HEK293 (cell line): ENCODE measurements around the gene MRGPRX3.

Source experiments
- CTCF ChIA-PET: fragments of 350-600 bp; formaldehyde crosslinking; extraction: SDS; loops from one replicate; lab custom pipeline; 2021; ENCODE audit warnings: antibody characterized with exemption; lab: Yijun Ruan, JAX
- POLR2A ChIA-PET: fragments of 300-600 bp; formaldehyde crosslinking; extraction: SDS; loops from one replicate; lab custom pipeline; 2020; ENCODE audit warnings: antibody characterized with exemption, inconsistent platforms; lab: Yijun Ruan, JAX
- H3K27ac ChIP-seq: fragments of 200-500 bp; sonication (Bioruptor generic); 2 replicates; pipeline ENCODE4 v1.5.1; 2014; ENCODE audit warnings: low read depth, low read length, control low read depth, inconsistent platforms; ENCODE audit errors: extremely low read depth
- H3K36me3 ChIP-seq, 2 experiments: fragments of 200-500 bp in 1 of 2; sonication (Bioruptor generic) in 1 of 2; 1 replicate in 1 of 2; 2 replicates in 1 of 2; pipeline ENCODE4 v1.5.1; 2014 to 2017; ENCODE audit warnings: inconsistent platforms in 2 of 2, low read length in 2 of 2; ENCODE audit not compliant: control insufficient read depth in 2 of 2, insufficient read depth in 1 of 2
- H3K4me1 ChIP-seq: fragments of 200-500 bp; sonication (Bioruptor generic); 2 replicates; pipeline ENCODE4 v1.5.1; 2014; ENCODE audit warnings: mild to moderate bottlenecking, low read length, inconsistent platforms; ENCODE audit not compliant: control insufficient read depth, insufficient read depth
- H3K4me3 ChIP-seq: 2 replicates; pipeline ENCODE4 v1.5.1; 2011; ENCODE audit warnings: low read depth, mild to moderate bottlenecking, control low read depth, low read length, moderate library complexity
- H3K9me3 ChIP-seq: fragments of 200-500 bp; sonication (Bioruptor generic); 2 replicates; pipeline ENCODE4 v1.5.1; 2014; ENCODE audit warnings: low read depth, low read length, inconsistent platforms; ENCODE audit not compliant: control insufficient read depth, insufficient read depth
- BCL11A ChIP-seq: fragments of 450-650 bp; formaldehyde crosslinking; IDR thresholded peaks from 2 replicates; pipeline ENCODE4 v1.5.1; 2016; ENCODE audit warnings: low read depth, missing biosample characterization, missing genetic modification characterization
- GLI4 ChIP-seq: fragments of 450-650 bp; formaldehyde crosslinking; IDR thresholded peaks from 2 replicates; pipeline ENCODE4 v1.5.1; 2016; ENCODE audit warnings: missing biosample characterization, missing genetic modification characterization
- MEIS1 ChIP-seq: sonication (generic); formaldehyde crosslinking; IDR thresholded peaks from 2 replicates; pipeline ENCODE4 v1.8.1; 2022; ENCODE audit warnings: missing genetic modification reagents, mild to moderate bottlenecking, borderline replicate concordance
- OVOL3 ChIP-seq: fragments of 450-650 bp; formaldehyde crosslinking; IDR thresholded peaks from 2 replicates; pipeline ENCODE4 v1.5.1; 2016; ENCODE audit warnings: missing biosample characterization, missing genetic modification characterization
- RBAK ChIP-seq: fragments of 450-650 bp; formaldehyde crosslinking; IDR thresholded peaks from 2 replicates; pipeline ENCODE4 v1.5.1; 2016; ENCODE audit warnings: missing biosample characterization, missing genetic modification characterization
- SETDB1 ChIP-seq: IDR thresholded peaks from one replicate; pipeline ENCODE4 v1.6.1; 2017; ENCODE audit warnings: mild to moderate bottlenecking, low read length, moderate library complexity, mixed read lengths; ENCODE audit not compliant: insufficient read length
- SP3 ChIP-seq: fragments of 450-650 bp; formaldehyde crosslinking; IDR thresholded peaks from 2 replicates; pipeline ENCODE4 v1.5.1; 2016; ENCODE audit warnings: missing biosample characterization, missing genetic modification characterization
- TCF7L2 ChIP-seq: IDR thresholded peaks from 2 replicates; pipeline ENCODE4 v1.6.1; 2011; ENCODE audit warnings: low read depth, mild to moderate bottlenecking, inconsistent platforms, low read length, moderate library complexity, borderline replicate concordance
- ZBTB8A ChIP-seq: fragments of 450-650 bp; formaldehyde crosslinking; IDR thresholded peaks from 2 replicates; pipeline ENCODE4 v1.5.1; 2016; ENCODE audit warnings: missing biosample characterization, missing genetic modification characterization
- ZFP69B ChIP-seq: fragments of 450-650 bp; formaldehyde crosslinking; IDR thresholded peaks from 2 replicates; pipeline ENCODE4 v1.5.1; 2016; ENCODE audit warnings: missing biosample characterization, missing genetic modification characterization
- ZNF133 ChIP-seq: fragments of 450-650 bp; formaldehyde crosslinking; IDR thresholded peaks from 2 replicates; pipeline ENCODE4 v1.5.1; 2016; ENCODE audit warnings: missing biosample characterization, missing genetic modification characterization
- ZNF146 ChIP-seq: fragments of 450-650 bp; formaldehyde crosslinking; IDR thresholded peaks from 2 replicates; pipeline ENCODE4 v1.5.1; 2016; ENCODE audit warnings: missing biosample characterization, missing genetic modification characterization
- ZNF155 ChIP-seq: fragments of 450-650 bp; formaldehyde crosslinking; IDR thresholded peaks from 2 replicates; pipeline ENCODE4 v1.5.1; 2016; ENCODE audit warnings: missing biosample characterization, missing genetic modification characterization
- ZNF16 ChIP-seq: fragments of 450-650 bp; formaldehyde crosslinking; IDR thresholded peaks from 2 replicates; pipeline ENCODE4 v1.5.1; 2016; ENCODE audit warnings: low read depth, missing biosample characterization, missing genetic modification characterization
- ZNF239 ChIP-seq: fragments of 450-650 bp; formaldehyde crosslinking; IDR thresholded peaks from 2 replicates; pipeline ENCODE4 v1.5.1; 2016; ENCODE audit warnings: missing biosample characterization, missing genetic modification characterization
- ZNF341 ChIP-seq: fragments of 450-650 bp; formaldehyde crosslinking; IDR thresholded peaks from 2 replicates; pipeline ENCODE4; 2016; ENCODE audit warnings: low read depth, missing biosample characterization, missing genetic modification characterization
- ZNF404 ChIP-seq: fragments of 450-650 bp; formaldehyde crosslinking; IDR thresholded peaks from 2 replicates; pipeline ENCODE4 v1.5.1; 2017; ENCODE audit warnings: missing biosample characterization, missing genetic modification characterization
- ZNF530 ChIP-seq: fragments of 450-650 bp; formaldehyde crosslinking; IDR thresholded peaks from 2 replicates; pipeline ENCODE4 v1.5.1; 2016; ENCODE audit warnings: low read depth, missing biosample characterization, missing genetic modification characterization
- ZNF596 ChIP-seq: fragments of 450-650 bp; IDR thresholded peaks from 2 replicates; pipeline ENCODE4 v1.5.0; 2018; ENCODE audit warnings: missing biosample characterization, mild to moderate bottlenecking, missing genetic modification characterization, moderate library complexity
- ZNF626 ChIP-seq: fragments of 450-650 bp; sonication (Bioruptor Pico); formaldehyde crosslinking; IDR thresholded peaks from 2 replicates; pipeline ENCODE4 v1.5.1; 2018; ENCODE audit warnings: missing biosample characterization, missing genetic modification characterization, inconsistent platforms
- ZSCAN16 ChIP-seq: fragments of 450-650 bp; formaldehyde crosslinking; IDR thresholded peaks from 2 replicates; pipeline ENCODE4 v1.5.1; 2016; ENCODE audit warnings: missing biosample characterization, missing genetic modification characterization
- TF ChIP-seq, protein P1 (sequence below): fragments of 450-650 bp; formaldehyde crosslinking; IDR thresholded peaks from 2 replicates; pipeline ENCODE4 v1.5.1; 2016; ENCODE audit warnings: missing biosample characterization, missing genetic modification characterization
- TF ChIP-seq, protein P2 (sequence below): fragments of 450-650 bp; formaldehyde crosslinking; IDR thresholded peaks from 2 replicates; pipeline ENCODE4 v1.5.1; 2016; ENCODE audit warnings: missing biosample characterization, missing genetic modification characterization
- TF ChIP-seq, protein P3 (sequence below): fragments of 450-650 bp; formaldehyde crosslinking; IDR thresholded peaks from 2 replicates; pipeline ENCODE4 v1.5.1; 2016; ENCODE audit warnings: missing biosample characterization, missing genetic modification characterization
- TF ChIP-seq, protein P4 (sequence below): fragments of 450-650 bp; formaldehyde crosslinking; IDR thresholded peaks from 2 replicates; pipeline ENCODE4 v1.5.1; 2016; ENCODE audit warnings: missing biosample characterization, missing genetic modification characterization
- TF ChIP-seq, protein P5 (sequence below): fragments of 450-650 bp; formaldehyde crosslinking; IDR thresholded peaks from 2 replicates; pipeline ENCODE4 v1.5.0; 2017; ENCODE audit warnings: missing biosample characterization, missing genetic modification characterization, borderline replicate concordance

The MRGPRX3 gene

DNA sequence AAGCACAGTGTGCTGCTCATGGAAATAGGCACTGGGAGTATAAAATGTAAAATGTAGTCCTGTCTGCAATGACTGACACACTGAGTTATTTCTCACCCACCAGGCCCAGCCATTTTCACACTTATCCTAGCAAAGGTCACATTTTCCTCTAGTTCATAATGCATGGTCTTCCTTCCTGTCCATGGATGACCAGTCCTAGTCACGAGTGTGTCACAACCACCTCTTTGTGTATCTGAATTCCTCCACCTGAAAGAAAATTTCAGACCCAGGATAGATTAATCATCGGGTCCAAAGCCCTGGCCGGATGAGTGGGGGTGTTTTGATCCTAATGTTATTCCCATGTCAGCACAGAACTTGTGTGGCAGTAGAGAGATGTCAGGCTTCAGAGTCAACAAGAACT is 40.3 kb downstream of the MRGPRX3 start, which contains the start of gene MRGPRX4 (continued):
- TF ChIP-seq, protein P1, sequence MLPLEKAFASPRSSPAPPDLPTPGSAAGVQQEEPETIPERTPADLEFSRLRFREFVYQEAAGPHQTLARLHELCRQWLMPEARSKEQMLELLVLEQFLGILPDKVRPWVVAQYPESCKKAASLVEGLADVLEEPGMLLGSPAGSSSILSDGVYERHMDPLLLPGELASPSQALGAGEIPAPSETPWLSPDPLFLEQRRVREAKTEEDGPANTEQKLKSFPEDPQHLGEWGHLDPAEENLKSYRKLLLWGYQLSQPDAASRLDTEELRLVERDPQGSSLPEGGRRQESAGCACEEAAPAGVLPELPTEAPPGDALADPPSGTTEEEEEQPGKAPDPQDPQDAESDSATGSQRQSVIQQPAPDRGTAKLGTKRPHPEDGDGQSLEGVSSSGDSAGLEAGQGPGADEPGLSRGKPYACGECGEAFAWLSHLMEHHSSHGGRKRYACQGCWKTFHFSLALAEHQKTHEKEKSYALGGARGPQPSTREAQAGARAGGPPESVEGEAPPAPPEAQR (tag by site-specific recombination), result no peak
- no peak for TF ChIP-seq ZBTB8A
- no peak for TF ChIP-seq ZNF239 (tag by site-specific recombination)
- TF ChIP-seq, protein P2, sequence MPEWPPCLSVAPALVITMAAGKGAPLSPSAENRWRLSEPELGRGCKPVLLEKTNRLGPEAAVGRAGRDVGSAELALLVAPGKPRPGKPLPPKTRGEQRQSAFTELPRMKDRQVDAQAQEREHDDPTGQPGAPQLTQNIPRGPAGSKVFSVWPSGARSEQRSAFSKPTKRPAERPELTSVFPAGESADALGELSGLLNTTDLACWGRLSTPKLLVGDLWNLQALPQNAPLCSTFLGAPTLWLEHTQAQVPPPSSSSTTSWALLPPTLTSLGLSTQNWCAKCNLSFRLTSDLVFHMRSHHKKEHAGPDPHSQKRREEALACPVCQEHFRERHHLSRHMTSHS (tag by site-specific recombination), result no peak
- TF ChIP-seq RBAK (tag by site-specific recombination), result no peak
- TF ChIP-seq, protein P3, sequence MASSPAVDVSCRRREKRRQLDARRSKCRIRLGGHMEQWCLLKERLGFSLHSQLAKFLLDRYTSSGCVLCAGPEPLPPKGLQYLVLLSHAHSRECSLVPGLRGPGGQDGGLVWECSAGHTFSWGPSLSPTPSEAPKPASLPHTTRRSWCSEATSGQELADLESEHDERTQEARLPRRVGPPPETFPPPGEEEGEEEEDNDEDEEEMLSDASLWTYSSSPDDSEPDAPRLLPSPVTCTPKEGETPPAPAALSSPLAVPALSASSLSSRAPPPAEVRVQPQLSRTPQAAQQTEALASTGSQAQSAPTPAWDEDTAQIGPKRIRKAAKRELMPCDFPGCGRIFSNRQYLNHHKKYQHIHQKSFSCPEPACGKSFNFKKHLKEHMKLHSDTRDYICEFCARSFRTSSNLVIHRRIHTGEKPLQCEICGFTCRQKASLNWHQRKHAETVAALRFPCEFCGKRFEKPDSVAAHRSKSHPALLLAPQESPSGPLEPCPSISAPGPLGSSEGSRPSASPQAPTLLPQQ (tag by site-specific recombination), result no peak

DNA sequence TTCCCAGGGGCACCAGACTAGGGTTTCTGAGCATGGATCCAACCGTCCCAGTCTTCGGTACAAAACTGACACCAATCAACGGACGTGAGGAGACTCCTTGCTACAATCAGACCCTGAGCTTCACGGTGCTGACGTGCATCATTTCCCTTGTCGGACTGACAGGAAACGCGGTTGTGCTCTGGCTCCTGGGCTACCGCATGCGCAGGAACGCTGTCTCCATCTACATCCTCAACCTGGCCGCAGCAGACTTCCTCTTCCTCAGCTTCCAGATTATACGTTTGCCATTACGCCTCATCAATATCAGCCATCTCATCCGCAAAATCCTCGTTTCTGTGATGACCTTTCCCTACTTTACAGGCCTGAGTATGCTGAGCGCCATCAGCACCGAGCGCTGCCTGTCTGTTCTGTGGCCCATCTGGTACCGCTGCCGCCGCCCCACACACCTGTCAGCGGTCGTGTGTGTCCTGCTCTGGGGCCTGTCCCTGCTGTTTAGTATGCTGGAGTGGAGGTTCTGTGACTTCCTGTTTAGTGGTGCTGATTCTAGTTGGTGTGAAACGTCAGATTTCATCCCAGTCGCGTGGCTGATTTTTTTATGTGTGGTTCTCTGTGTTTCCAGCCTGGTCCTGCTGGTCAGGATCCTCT is 41.0 kb downstream of the MRGPRX3 start:
- Histone ChIP-seq H3K9me3 (no peaks in the 10 kb centered on the region), H3K4me1 (no peaks in the 10 kb centered on the region), H3K36me3 (no peaks in the 10 kb centered on the region), H3K27ac (no peak overlapping the region), H3K4me3 (no peak overlapping the region)
- ChIA-PET CTCF (interaction anchor here (1.0 kb wide), 1 partner anchor 158 kb away, joined by 3 read pairs; no protein-coding TSS in a partner anchor), POLR2A (no interaction called here)
- TF ChIP-seq OVOL3 (tag by site-specific recombination) (no peak), ZNF341 (tag by site-specific recombination) (no peak), SP3 (tag by site-specific recombination) (no peak), ZNF146 (tag by site-specific recombination) (no peak), ZNF133 (tag by site-specific recombination) (no peak), MEIS1 (no peak), ZNF16 (tag by site-specific recombination) (no peak), ZSCAN16 (no peak), ZNF626 (tag by site-specific recombination) (no peak), ZNF596 (no peak), ZNF155 (tag by site-specific recombination) (no peak), BCL11A (tag by site-specific recombination) (no peak), ZNF530 (tag by site-specific recombination) (no peak), ZFP69B (tag by site-specific recombination) (no peak), TCF7L2 (no peak), SETDB1 (no peak), GLI4 (tag by site-specific recombination) (no peak), ZNF404 (tag by site-specific recombination) (no peak)
- TF ChIP-seq, protein P4, sequence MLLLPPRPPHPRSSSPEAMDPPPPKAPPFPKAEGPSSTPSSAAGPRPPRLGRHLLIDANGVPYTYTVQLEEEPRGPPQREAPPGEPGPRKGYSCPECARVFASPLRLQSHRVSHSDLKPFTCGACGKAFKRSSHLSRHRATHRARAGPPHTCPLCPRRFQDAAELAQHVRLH (tag by site-specific recombination), result no peak
- TF ChIP-seq, protein P5, sequence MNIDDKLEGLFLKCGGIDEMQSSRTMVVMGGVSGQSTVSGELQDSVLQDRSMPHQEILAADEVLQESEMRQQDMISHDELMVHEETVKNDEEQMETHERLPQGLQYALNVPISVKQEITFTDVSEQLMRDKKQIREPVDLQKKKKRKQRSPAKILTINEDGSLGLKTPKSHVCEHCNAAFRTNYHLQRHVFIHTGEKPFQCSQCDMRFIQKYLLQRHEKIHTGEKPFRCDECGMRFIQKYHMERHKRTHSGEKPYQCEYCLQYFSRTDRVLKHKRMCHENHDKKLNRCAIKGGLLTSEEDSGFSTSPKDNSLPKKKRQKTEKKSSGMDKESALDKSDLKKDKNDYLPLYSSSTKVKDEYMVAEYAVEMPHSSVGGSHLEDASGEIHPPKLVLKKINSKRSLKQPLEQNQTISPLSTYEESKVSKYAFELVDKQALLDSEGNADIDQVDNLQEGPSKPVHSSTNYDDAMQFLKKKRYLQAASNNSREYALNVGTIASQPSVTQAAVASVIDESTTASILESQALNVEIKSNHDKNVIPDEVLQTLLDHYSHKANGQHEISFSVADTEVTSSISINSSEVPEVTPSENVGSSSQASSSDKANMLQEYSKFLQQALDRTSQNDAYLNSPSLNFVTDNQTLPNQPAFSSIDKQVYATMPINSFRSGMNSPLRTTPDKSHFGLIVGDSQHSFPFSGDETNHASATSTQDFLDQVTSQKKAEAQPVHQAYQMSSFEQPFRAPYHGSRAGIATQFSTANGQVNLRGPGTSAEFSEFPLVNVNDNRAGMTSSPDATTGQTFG (tag by site-specific recombination), result no peak
